DND-41 (cell line): ENCODE measurements around the gene KIF5A.

Experiments used
- CTCF ChIP-seq: IDR thresholded peaks from 2 replicates; pipeline ENCODE4 v1.5.1; 2012; ENCODE audit warnings: borderline replicate concordance, low read length, moderate library complexity, mild to moderate bottlenecking; ENCODE audit not compliant: poor library complexity, severe bottlenecking; ENCODE audit errors: extremely low read depth
- EZH2 ChIP-seq: IDR thresholded peaks from 3 replicates; pipeline ENCODE4 v1.6.1; 2012; ENCODE audit warnings: borderline replicate concordance, low read depth, mild to moderate bottlenecking, moderate library complexity, low read length, inconsistent platforms; ENCODE audit not compliant: severe bottlenecking

- TF ChIP-seq CTCF (no peak), EZH2 (no peak)
Observed at GRCh38 chr12:57513266-57513665, 36.6 kb upstream of the KIF5A start.
